Panc1 (cell line): Measurements from ENCODE around the gene CACUL1.

Experiments used
- POLR2AphosphoS5 ChIP-seq: IDR thresholded peaks from 2 replicates; pipeline ENCODE4 v1.6.1; 2012; ENCODE audit warnings: mild to moderate bottlenecking, low read depth, low read length, moderate library complexity
- TF ChIP-seq, protein P1 (sequence below), 2 experiments: IDR thresholded peaks; 2 replicates each; pipeline ENCODE4 v1.6.1; 2011 to 2012; ENCODE audit warnings: low read depth in 2 of 2, control low read depth in 1 of 2, low read length in 1 of 2, mild to moderate bottlenecking in 1 of 2, moderate library complexity in 1 of 2; ENCODE audit not compliant: insufficient read depth in 1 of 2
- TF ChIP-seq, protein P2 (sequence below): fragments of 450-650 bp; IDR thresholded peaks from 2 replicates; pipeline ENCODE4 v1.5.1; 2017; ENCODE audit warnings: mild to moderate bottlenecking

DNA sequence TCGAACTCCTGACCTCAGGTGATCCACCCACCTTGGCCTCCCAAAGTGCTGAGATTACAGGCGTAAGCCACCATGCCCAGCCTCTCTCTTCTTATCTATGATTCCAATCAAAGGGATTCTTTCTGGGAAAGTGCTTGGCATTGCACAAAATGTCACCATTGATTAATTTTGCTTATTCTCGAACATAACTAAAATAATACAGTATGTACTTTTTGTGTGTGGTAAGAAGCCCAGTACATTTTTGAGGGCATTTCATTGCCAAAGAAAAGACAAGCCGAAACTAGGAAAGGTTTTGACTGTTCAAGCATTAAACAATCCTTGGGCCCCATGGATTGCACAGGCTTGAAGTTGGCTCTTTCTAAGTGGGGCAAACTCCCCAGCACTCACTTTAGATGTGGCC is 18.3 kb upstream of the CACUL1 start:
- TF ChIP-seq, protein P1, sequence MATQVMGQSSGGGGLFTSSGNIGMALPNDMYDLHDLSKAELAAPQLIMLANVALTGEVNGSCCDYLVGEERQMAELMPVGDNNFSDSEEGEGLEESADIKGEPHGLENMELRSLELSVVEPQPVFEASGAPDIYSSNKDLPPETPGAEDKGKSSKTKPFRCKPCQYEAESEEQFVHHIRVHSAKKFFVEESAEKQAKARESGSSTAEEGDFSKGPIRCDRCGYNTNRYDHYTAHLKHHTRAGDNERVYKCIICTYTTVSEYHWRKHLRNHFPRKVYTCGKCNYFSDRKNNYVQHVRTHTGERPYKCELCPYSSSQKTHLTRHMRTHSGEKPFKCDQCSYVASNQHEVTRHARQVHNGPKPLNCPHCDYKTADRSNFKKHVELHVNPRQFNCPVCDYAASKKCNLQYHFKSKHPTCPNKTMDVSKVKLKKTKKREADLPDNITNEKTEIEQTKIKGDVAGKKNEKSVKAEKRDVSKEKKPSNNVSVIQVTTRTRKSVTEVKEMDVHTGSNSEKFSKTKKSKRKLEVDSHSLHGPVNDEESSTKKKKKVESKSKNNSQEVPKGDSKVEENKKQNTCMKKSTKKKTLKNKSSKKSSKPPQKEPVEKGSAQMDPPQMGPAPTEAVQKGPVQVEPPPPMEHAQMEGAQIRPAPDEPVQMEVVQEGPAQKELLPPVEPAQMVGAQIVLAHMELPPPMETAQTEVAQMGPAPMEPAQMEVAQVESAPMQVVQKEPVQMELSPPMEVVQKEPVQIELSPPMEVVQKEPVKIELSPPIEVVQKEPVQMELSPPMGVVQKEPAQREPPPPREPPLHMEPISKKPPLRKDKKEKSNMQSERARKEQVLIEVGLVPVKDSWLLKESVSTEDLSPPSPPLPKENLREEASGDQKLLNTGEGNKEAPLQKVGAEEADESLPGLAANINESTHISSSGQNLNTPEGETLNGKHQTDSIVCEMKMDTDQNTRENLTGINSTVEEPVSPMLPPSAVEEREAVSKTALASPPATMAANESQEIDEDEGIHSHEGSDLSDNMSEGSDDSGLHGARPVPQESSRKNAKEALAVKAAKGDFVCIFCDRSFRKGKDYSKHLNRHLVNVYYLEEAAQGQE (IDR thresholded peaks at IDR 0.05; ENCODE audit: insufficient read depth in 1 of 2, low read depth in 2 of 2, low read length in 1 of 2), result no peak
- TF ChIP-seq, protein P2, sequence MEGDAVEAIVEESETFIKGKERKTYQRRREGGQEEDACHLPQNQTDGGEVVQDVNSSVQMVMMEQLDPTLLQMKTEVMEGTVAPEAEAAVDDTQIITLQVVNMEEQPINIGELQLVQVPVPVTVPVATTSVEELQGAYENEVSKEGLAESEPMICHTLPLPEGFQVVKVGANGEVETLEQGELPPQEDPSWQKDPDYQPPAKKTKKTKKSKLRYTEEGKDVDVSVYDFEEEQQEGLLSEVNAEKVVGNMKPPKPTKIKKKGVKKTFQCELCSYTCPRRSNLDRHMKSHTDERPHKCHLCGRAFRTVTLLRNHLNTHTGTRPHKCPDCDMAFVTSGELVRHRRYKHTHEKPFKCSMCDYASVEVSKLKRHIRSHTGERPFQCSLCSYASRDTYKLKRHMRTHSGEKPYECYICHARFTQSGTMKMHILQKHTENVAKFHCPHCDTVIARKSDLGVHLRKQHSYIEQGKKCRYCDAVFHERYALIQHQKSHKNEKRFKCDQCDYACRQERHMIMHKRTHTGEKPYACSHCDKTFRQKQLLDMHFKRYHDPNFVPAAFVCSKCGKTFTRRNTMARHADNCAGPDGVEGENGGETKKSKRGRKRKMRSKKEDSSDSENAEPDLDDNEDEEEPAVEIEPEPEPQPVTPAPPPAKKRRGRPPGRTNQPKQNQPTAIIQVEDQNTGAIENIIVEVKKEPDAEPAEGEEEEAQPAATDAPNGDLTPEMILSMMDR, result no peak
- no peak for TF ChIP-seq POLR2AphosphoS5
